HepG2 (cell line): ENCODE data around the gene GJC1. TPM values are rescaled to one million over a fixed set of nuclear protein-coding genes. Genes with fewer than 3 reads are reported as not detected.

Experiments
- BORCS8-MEF2B ChIP-seq: sonication (generic); formaldehyde crosslinking; IDR thresholded peaks from 2 replicates; pipeline ENCODE4 v1.8.0; 2022; ENCODE audit warnings: mild to moderate bottlenecking, missing genetic modification reagents
- ETV5 ChIP-seq: IDR thresholded peaks from 2 replicates; pipeline ENCODE4 v1.6.1; 2018; ENCODE audit warnings: missing biosample characterization, missing genetic modification reagents, inconsistent platforms, borderline replicate concordance
- GATA4 ChIP-seq: sonication (generic); IDR thresholded peaks from 2 replicates; pipeline ENCODE4 v1.6.1; 2016; ENCODE audit warnings: antibody characterized with exemption, low read depth, borderline replicate concordance
- HNF4A ChIP-seq: sonication (generic); formaldehyde crosslinking; IDR thresholded peaks from 2 replicates; pipeline ENCODE4 v1.4.0; 2020; ENCODE audit warnings: missing genetic modification reagents
- HOXA5 ChIP-seq: sonication (generic); formaldehyde crosslinking; IDR thresholded peaks from 2 replicates; pipeline ENCODE4 v1.4.0; 2020; ENCODE audit warnings: missing genetic modification reagents
- KAT8 ChIP-seq: IDR thresholded peaks from 2 replicates; pipeline ENCODE4 v1.6.1; 2016; ENCODE audit warnings: missing genetic modification reagents, missing compliant biosample characterization
- MAZ ChIP-seq, 2 experiments: sonication (generic) in 1 of 2; formaldehyde crosslinking in 1 of 2; IDR thresholded peaks; 2 replicates each; pipeline versions ENCODE4 v1.5.0 to v1.6.1; 2012 to 2020; ENCODE audit warnings: low read depth in 2 of 2, mild to moderate bottlenecking in 2 of 2, borderline replicate concordance in 1 of 2, improper control_type of control experiment in 1 of 2, low read length in 1 of 2, missing genetic modification reagents in 1 of 2, moderate library complexity in 1 of 2
- NR2F2 ChIP-seq: IDR thresholded peaks from 2 replicates; pipeline ENCODE4 v1.6.1; 2012; ENCODE audit warnings: low read depth, inconsistent platforms, borderline replicate concordance
- PCBP2 ChIP-seq: fragments of 200-400 bp; formaldehyde crosslinking; optimal IDR thresholded peaks from 2 replicates; pipeline ENCODE3; 2018; ENCODE audit warnings: low read length, low read depth; ENCODE audit not compliant: poor library complexity, severe bottlenecking
- SP1 ChIP-seq, 2 experiments: fragments of 450-650 bp in 1 of 2; sonication (generic) in 1 of 2; formaldehyde crosslinking in 1 of 2; IDR thresholded peaks; 2 replicates each; pipeline versions ENCODE4 v1.4.0 to v1.6.1; 2016 to 2020; ENCODE audit warnings: missing genetic modification reagents in 1 of 2
- ZNF761 ChIP-seq: sonication (generic); formaldehyde crosslinking; conservative IDR thresholded peaks from 2 replicates; pipeline ENCODE4 v1.4.0; 2020; ENCODE audit warnings: mild to moderate bottlenecking, missing genetic modification reagents
- ZNF768 ChIP-seq: sonication (generic); formaldehyde crosslinking; IDR thresholded peaks from 2 replicates; pipeline ENCODE4 v1.4.0; 2020; ENCODE audit warnings: missing genetic modification reagents
- ZNF772 ChIP-seq: sonication (generic); formaldehyde crosslinking; IDR thresholded peaks from 2 replicates; pipeline ENCODE4 v1.5.0; 2020; ENCODE audit warnings: mild to moderate bottlenecking, missing genetic modification reagents
- polyA plus RNA-seq, 8 experiments: library from polyadenylated mRNA; depleted of rRNA in 3 of 8; stranded (reverse) in 7 of 8; unstranded in 1 of 8; fragments of >200 nt; fragmentation: Illumina TruSeq in 4 of 8; extraction: Trizol in 4 of 8; gene quantifications; 2 replicates each; pipeline versions ENCODE4 v1.2.1 to v1.2.3, GENCODE V29; 2011 to 2016; ENCODE audit warnings: low read depth in 4 of 8, missing spikeins in 1 of 8, mixed read lengths in 1 of 8; ENCODE audit not compliant: insufficient read depth in 1 of 8
- total RNA-seq, 5 experiments: library from RNA; depleted of rRNA; stranded (reverse); fragments of >200 nt; fragmentation: Illumina TruSeq; extraction: Trizol; gene quantifications; 2 replicates each; pipeline ENCODE4 v1.2.3, GENCODE V29; 2016; ENCODE audit warnings: low read depth in 1 of 5
- TF ChIP-seq, protein P1 (sequence below): IDR thresholded peaks from 2 replicates; pipeline ENCODE4 v1.6.1; 2016; ENCODE audit warnings: missing compliant biosample characterization, missing genetic modification reagents, borderline replicate concordance
- TF ChIP-seq, protein P2 (sequence below): sonication (generic); formaldehyde crosslinking; IDR thresholded peaks from 2 replicates; pipeline ENCODE4 v1.5.1; 2020; ENCODE audit warnings: mild to moderate bottlenecking, missing genetic modification reagents
- TF ChIP-seq, protein P3 (sequence below): IDR thresholded peaks from 2 replicates; pipeline ENCODE4 v1.6.1; 2016; ENCODE audit warnings: missing genetic modification reagents, missing compliant biosample characterization
- TF ChIP-seq, protein P4 (sequence below): sonication (generic); formaldehyde crosslinking; IDR thresholded peaks from 2 replicates; pipeline ENCODE4 v1.4.0; 2020; ENCODE audit warnings: missing genetic modification reagents
- TF ChIP-seq, protein P5 (sequence below): sonication (generic); formaldehyde crosslinking; IDR thresholded peaks from 2 replicates; pipeline ENCODE4 v1.4.0; 2020; ENCODE audit warnings: mild to moderate bottlenecking, missing genetic modification reagents

GJC1 gene
- total and polyA plus RNA-seq, 2 of the 13 experiments (the other 11 are each of a cell fraction or from before 2014, with no cell fraction given), result 1.7 TPM

DNA sequence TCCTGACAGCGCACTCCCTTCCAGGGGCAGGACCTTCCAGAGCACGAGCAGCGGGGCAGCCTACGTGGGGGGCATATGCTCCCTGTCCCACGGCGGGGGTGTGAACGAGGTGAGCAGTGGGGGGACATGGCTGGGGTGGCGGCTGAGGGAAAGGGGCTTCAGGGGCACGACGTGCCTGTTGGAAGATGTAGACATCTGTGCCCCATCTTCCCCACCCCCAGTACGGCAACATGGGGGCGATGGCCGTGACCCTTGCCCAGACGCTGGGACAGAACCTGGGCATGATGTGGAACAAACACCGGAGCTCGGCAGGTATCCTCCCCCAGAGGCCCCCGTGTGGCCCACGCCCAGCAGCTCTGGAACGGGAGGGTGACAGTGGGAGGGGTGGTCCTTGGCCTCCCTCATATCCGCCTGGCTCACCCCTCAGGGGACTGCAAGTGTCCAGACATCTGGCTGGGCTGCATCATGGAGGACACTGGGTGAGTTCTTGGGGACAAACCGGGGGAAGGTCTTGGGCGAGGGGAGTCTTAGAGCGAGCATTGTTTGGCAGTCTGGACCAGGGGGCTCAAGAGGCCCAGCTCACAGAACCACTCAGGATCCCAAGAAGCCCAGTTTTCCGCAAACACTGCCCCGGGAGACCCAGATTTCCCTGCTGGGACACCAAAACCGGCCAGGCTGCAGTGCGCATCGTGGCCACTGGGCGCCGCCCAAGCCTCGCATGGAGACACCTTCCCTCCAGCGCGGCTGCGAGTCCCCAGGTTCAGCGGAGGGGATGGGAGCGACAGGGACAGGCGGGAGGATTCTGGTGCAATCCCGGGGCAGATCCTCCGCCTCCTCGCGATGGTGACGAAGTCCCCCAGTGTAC lies 55.6 kb downstream of the GJC1 start (continued):
- TF ChIP-seq, protein P1, sequence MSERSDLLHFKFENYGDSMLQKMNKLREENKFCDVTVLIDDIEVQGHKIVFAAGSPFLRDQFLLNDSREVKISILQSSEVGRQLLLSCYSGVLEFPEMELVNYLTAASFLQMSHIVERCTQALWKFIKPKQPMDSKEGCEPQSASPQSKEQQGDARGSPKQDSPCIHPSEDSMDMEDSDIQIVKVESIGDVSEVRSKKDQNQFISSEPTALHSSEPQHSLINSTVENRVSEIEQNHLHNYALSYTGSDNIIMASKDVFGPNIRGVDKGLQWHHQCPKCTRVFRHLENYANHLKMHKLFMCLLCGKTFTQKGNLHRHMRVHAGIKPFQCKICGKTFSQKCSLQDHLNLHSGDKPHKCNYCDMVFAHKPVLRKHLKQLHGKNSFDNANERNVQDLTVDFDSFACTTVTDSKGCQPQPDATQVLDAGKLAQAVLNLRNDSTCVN (CRISPR knock-in tag), result no peak
- TF ChIP-seq, protein P2, sequence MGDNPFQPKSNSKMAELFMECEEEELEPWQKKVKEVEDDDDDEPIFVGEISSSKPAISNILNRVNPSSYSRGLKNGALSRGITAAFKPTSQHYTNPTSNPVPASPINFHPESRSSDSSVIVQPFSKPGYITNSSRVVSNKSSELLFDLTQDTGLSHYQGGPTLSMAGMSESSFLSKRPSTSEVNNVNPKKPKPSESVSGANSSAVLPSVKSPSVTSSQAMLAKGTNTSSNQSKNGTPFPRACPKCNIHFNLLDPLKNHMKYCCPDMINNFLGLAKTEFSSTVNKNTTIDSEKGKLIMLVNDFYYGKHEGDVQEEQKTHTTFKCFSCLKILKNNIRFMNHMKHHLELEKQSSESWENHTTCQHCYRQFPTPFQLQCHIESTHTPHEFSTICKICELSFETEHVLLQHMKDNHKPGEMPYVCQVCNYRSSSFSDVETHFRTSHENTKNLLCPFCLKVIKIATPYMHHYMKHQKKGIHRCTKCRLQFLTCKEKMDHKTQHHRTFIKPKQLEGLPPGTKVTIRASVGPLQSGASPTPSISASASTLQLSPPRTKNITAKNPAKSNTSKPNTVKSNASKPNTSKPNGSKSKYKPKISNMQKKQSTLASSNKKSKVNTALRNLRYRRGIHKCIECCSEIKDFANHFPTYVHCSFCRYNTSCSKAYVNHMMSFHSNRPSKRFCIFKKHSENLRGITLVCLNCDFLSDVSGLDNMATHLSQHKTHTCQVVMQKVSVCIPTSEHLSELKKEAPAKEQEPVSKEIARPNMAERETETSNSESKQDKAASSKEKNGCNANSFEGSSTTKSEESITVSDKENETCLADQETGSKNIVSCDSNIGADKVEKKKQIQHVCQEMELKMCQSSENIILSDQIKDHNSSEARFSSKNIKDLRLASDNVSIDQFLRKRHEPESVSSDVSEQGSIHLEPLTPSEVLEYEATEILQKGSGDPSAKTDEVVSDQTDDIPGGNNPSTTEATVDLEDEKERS (CRISPR knock-in tag), result 0 out of 2 replicates have a peak, but pooled peaks have one; percentile 13
- TF ChIP-seq PCBP2 (no peak), ZNF768 (CRISPR knock-in tag) (0 out of 2 replicates have a peak, but pooled peaks have one; percentile 24), ZNF761 (CRISPR knock-in tag) (peak; percentile 76), KAT8 (CRISPR knock-in tag) (peak; percentile 18), SP1 (IDR thresholded peaks at IDR 0.05) (no peak), SP1 (CRISPR knock-in tag; IDR thresholded peaks at IDR 0.05) (peak; percentile 49; the same call in 1 of the 2 replicates), ZNF772 (0 out of 2 replicates have a peak, but pooled peaks have one; percentile 24), NR2F2 (no peak), HNF4A (CRISPR knock-in tag) (peak; percentile 14; the same call in 1 of the 2 replicates), ETV5 (CRISPR knock-in tag) (0 out of 2 replicates have a peak, but pooled peaks have one; percentile 37), GATA4 (no peak), HOXA5 (CRISPR knock-in tag) (peak; percentile 70), MAZ (IDR thresholded peaks at IDR 0.05; ENCODE audit: borderline replicate concordance, low read depth, low read length) (no peak), MAZ (CRISPR knock-in tag; IDR thresholded peaks at IDR 0.05; ENCODE audit: low read depth) (no peak), BORCS8-MEF2B (CRISPR knock-in tag) (peak; percentile 67; the same call in 1 of the 2 replicates)
- TF ChIP-seq, protein P3, sequence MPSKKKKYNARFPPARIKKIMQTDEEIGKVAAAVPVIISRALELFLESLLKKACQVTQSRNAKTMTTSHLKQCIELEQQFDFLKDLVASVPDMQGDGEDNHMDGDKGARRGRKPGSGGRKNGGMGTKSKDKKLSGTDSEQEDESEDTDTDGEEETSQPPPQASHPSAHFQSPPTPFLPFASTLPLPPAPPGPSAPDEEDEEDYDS (CRISPR knock-in tag), result peak; percentile 37; the same call in 1 of the 2 replicates
- TF ChIP-seq, protein P4, sequence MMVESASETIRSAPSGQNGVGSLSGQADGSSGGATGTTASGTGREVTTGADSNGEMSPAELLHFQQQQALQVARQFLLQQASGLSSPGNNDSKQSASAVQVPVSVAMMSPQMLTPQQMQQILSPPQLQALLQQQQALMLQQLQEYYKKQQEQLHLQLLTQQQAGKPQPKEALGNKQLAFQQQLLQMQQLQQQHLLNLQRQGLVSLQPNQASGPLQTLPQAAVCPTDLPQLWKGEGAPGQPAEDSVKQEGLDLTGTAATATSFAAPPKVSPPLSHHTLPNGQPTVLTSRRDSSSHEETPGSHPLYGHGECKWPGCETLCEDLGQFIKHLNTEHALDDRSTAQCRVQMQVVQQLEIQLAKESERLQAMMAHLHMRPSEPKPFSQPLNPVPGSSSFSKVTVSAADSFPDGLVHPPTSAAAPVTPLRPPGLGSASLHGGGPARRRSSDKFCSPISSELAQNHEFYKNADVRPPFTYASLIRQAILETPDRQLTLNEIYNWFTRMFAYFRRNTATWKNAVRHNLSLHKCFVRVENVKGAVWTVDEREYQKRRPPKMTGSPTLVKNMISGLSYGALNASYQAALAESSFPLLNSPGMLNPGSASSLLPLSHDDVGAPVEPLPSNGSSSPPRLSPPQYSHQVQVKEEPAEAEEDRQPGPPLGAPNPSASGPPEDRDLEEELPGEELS (CRISPR knock-in tag), result 0 out of 2 replicates have a peak, but pooled peaks have one; percentile 4
- TF ChIP-seq, protein P5, sequence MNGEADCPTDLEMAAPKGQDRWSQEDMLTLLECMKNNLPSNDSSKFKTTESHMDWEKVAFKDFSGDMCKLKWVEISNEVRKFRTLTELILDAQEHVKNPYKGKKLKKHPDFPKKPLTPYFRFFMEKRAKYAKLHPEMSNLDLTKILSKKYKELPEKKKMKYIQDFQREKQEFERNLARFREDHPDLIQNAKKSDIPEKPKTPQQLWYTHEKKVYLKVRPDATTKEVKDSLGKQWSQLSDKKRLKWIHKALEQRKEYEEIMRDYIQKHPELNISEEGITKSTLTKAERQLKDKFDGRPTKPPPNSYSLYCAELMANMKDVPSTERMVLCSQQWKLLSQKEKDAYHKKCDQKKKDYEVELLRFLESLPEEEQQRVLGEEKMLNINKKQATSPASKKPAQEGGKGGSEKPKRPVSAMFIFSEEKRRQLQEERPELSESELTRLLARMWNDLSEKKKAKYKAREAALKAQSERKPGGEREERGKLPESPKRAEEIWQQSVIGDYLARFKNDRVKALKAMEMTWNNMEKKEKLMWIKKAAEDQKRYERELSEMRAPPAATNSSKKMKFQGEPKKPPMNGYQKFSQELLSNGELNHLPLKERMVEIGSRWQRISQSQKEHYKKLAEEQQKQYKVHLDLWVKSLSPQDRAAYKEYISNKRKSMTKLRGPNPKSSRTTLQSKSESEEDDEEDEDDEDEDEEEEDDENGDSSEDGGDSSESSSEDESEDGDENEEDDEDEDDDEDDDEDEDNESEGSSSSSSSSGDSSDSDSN (CRISPR knock-in tag), result peak; percentile 77
